22Rv1 (cell line): ENCODE results near the gene ACOX3.

ENCODE experiments used
- H3K27ac ChIP-seq: fragments of 450-650 bp; 2 replicates; pipeline ENCODE4 v1.5.1; 2017
- CTCF ChIP-seq: fragments of 450-650 bp; IDR thresholded peaks from 2 replicates; pipeline ENCODE4 v1.5.1; 2017; ENCODE audit warnings: mild to moderate bottlenecking
- ZFX ChIP-seq: fragments of 450-650 bp; IDR thresholded peaks from 2 replicates; pipeline ENCODE4 v1.6.1; 2017; ENCODE audit warnings: antibody characterized with exemption, borderline replicate concordance

The ACOX3 gene

GRCh38 chr4:8355306-8355705 lies 85.2 kb downstream of the ACOX3 start:
- TF ChIP-seq CTCF: no peak
- no peak for TF ChIP-seq ZFX
- H3K27ac ChIP-seq: no peak overlapping the region

GRCh38 chr4:8353912-8354453 lies 86.5 kb downstream of the ACOX3 start:
- H3K27ac ChIP-seq: no peak overlapping the region
- TF ChIP-seq ZFX (no peak), CTCF (no peak)

- TF ChIP-seq ZFX (no peak), CTCF (no peak)
- H3K27ac ChIP-seq: no peak overlapping the region
Measured at GRCh38 chr4:8353158-8353669, 87.3 kb downstream of the ACOX3 start.

- TF ChIP-seq CTCF: no peak
- no peak overlapping the region for H3K27ac ChIP-seq
Measured at GRCh38 chr4:8352368-8353157, 88.0 kb downstream of the ACOX3 start.

GRCh38 chr4:8351931-8352367 lies 88.6 kb downstream of the ACOX3 start:
- no peak overlapping the region for H3K27ac ChIP-seq
- TF ChIP-seq ZFX (no peak), CTCF (no peak)

- H3K27ac ChIP-seq: no peak overlapping the region
- TF ChIP-seq ZFX: no peak
- TF ChIP-seq CTCF: no peak
Measured at GRCh38 chr4:8350841-8351461, 89.6 kb downstream of the ACOX3 start.

GRCh38 chr4:8350352-8350751 lies 90.2 kb downstream of the ACOX3 start:
- no peak overlapping the region for H3K27ac ChIP-seq
- TF ChIP-seq ZFX (no peak), CTCF (no peak)
